Breast epithelium (tissue), 4 donors: ENCODE data around the gene SORBS2. TPM values are rescaled to one million over a fixed set of nuclear protein-coding genes. Genes with fewer than 3 reads are reported as not detected.

Source experiments
- DNase-seq, 2 donors: peaks; one replicate each; pipeline ENCODE4 v3.0.0-alpha.2; 2019; ENCODE audit warnings: low spot score in 2 of 2
- H3K27ac ChIP-seq, 2 donors: fragments of 200-600 bp; sonication (generic) in 1 of 2; one replicate each; pipeline ENCODE4 v1.5.1; 2016 to 2019; ENCODE audit warnings: mild to moderate bottlenecking in 1 of 2
- H3K27me3 ChIP-seq, 2 donors: fragments of 200-600 bp; sonication (generic) in 1 of 2; one replicate each; pipeline versions ENCODE4 v1.5.1 to v1.6.0; 2017 to 2019; ENCODE audit warnings: control low read depth in 1 of 2, mild to moderate bottlenecking in 1 of 2
- H3K36me3 ChIP-seq: fragments of 200-600 bp; one replicate; pipeline ENCODE4 v1.5.1; 2019
- H3K4me1 ChIP-seq, 2 donors: fragments of 200-600 bp; sonication (generic); one replicate each; pipeline ENCODE4 v1.5.1; 2016 to 2019; ENCODE audit warnings: control low read depth in 1 of 2
- H3K4me3 ChIP-seq, 3 donors: fragments of 200-600 bp; sonication (generic); 1 replicate in 2 of 3; 2 replicates in 1 of 3; pipeline ENCODE4 v1.5.1; 2016 to 2019; ENCODE audit warnings: mild to moderate bottlenecking in 3 of 3, moderate library complexity in 2 of 3
- H3K9me3 ChIP-seq, 2 donors: fragments of 200-600 bp; sonication (generic) in 1 of 2; one replicate each; pipeline ENCODE4 v1.5.1; 2016 to 2019; ENCODE audit warnings: control low read depth in 1 of 2
- POLR2A ChIP-seq: fragments of 450-650 bp; IDR thresholded peaks from one replicate; pipeline ENCODE4 v1.6.1; 2016; ENCODE audit warnings: antibody characterized with exemption, mild to moderate bottlenecking, moderate library complexity
- POLR2AphosphoS5 ChIP-seq, 3 donors: sonication (generic); formaldehyde crosslinking; IDR thresholded peaks; one replicate each; pipeline ENCODE4 v1.6.1; 2017; ENCODE audit warnings: antibody characterized with exemption in 3 of 3
- intact Hi-C: fragments of 100-400 bp; cut with DNase I; formaldehyde crosslinking; loops from one replicate; pipeline ENCODE4 v1.15.1; 2023; ENCODE audit warnings: low total_unique reads
- total RNA-seq, 3 donors: library from RNA; depleted of rRNA; stranded (reverse); fragments of >200 nt; gene quantifications; one replicate each; pipeline ENCODE4 v1.1.0, GENCODE V29; 2016
- TF ChIP-seq, protein P1 (sequence below), 3 donors: fragments of 450-650 bp; IDR thresholded peaks; one replicate each; pipeline ENCODE4 v1.5.1; 2016 to 2017; ENCODE audit warnings: antibody characterized with exemption in 3 of 3, mild to moderate bottlenecking in 3 of 3, moderate library complexity in 3 of 3

Gene SORBS2
- total RNA-seq, 3 donors from 2014 or later = 21.8 to 132 (median 105) TPM

DNA sequence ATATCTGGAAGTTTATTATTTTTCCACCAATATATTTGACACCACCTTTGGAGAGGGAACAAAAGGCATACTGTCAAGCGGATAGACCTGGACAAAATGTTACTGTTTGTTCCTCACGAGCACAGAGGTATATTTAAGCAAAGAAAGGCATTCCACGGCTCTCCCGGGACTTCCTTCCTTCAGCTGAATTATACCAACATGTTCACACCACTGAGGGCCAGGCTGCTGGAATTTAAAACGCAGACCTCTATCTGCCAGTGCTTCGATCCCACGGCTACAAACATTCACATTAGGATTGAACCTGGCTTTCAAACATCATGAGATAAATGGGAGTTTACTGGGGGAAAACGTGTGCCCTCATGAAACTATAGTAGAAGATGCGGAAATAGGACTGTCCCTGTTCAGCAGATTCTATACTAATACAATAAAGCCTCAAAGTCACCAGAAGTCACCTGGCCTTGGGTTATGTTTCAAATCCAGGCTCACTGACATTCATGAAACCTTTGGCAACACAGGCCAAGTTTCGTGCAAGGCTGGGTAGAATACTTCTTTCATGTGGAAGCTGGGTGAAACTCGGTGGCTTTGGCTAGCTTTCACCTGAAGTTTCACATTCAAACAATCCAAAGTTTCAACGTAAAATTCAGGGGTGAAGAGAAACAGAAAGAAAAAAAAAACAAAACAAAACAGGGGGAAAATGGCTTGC lies 39.5 kb downstream of the SORBS2 start:
- H3K27ac ChIP-seq = peak overlapping the region; percentile 84 to 87
- DNase-seq = no peak
- no peaks in the 10 kb centered on the region for H3K27me3 ChIP-seq
- peaks cover 0 to 6% of the 10 kb centered on the region in 2 donors for H3K9me3 ChIP-seq
- intact Hi-C loops = no loop called here
- H3K4me1 ChIP-seq = no peaks in the 10 kb centered on the region
- peak overlapping the region in 2 of 3 donors; percentile 40 to 54 for H3K4me3 ChIP-seq
- TF ChIP-seq POLR2AphosphoS5 (IDR thresholded peaks at IDR 0.05) (no peak), POLR2A (no peak)
- TF ChIP-seq, protein P1, sequence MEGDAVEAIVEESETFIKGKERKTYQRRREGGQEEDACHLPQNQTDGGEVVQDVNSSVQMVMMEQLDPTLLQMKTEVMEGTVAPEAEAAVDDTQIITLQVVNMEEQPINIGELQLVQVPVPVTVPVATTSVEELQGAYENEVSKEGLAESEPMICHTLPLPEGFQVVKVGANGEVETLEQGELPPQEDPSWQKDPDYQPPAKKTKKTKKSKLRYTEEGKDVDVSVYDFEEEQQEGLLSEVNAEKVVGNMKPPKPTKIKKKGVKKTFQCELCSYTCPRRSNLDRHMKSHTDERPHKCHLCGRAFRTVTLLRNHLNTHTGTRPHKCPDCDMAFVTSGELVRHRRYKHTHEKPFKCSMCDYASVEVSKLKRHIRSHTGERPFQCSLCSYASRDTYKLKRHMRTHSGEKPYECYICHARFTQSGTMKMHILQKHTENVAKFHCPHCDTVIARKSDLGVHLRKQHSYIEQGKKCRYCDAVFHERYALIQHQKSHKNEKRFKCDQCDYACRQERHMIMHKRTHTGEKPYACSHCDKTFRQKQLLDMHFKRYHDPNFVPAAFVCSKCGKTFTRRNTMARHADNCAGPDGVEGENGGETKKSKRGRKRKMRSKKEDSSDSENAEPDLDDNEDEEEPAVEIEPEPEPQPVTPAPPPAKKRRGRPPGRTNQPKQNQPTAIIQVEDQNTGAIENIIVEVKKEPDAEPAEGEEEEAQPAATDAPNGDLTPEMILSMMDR (IDR thresholded peaks at IDR 0.05) = no peak
- H3K36me3 ChIP-seq = no peaks in the 10 kb centered on the region

- Histone ChIP-seq H3K4me1 (no peaks in the 10 kb centered on the region), H3K4me3 (peak overlapping the region in 2 of 3 donors; percentile 40 to 54), H3K27me3 (no peaks in the 10 kb centered on the region), H3K36me3 (no peaks in the 10 kb centered on the region), H3K27ac (peak overlapping the region; percentile 84 to 87), H3K9me3 (peaks cover 0 to 6% of the 10 kb centered on the region in 2 donors)
- TF ChIP-seq POLR2AphosphoS5 (IDR thresholded peaks at IDR 0.05) (no peak), POLR2A (no peak)
- TF ChIP-seq, protein P1 (IDR thresholded peaks at IDR 0.05) = no peak
- no peak for DNase-seq
- intact Hi-C loops = no loop called here
These were observed 40.1 kb downstream of the SORBS2 start for GRCh38 chr4:185771711-185772390.

GRCh38 chr4:185767528-185767927 lies 44.5 kb downstream of the SORBS2 start:
- Histone ChIP-seq H3K9me3 (peaks cover 0 to 6% of the 10 kb centered on the region in 2 donors), H3K4me1 (no peaks in the 10 kb centered on the region), H3K4me3 (no peak overlapping the region), H3K36me3 (no peaks in the 10 kb centered on the region), H3K27me3 (no peaks in the 10 kb centered on the region), H3K27ac (no peak overlapping the region)
- DNase-seq = no peak
- no peak for TF ChIP-seq POLR2A
- TF ChIP-seq, protein P1 (IDR thresholded peaks at IDR 0.05) = no peak
- no peak for TF ChIP-seq POLR2AphosphoS5 (IDR thresholded peaks at IDR 0.05)
- intact Hi-C loops = no loop called here

GRCh38 chr4:185764876-185765275 lies 47.1 kb downstream of the SORBS2 start:
- no peaks in the 10 kb centered on the region for H3K4me1 ChIP-seq
- no peak overlapping the region for H3K27ac ChIP-seq
- no peak for DNase-seq
- no peaks in the 10 kb centered on the region for H3K36me3 ChIP-seq
- H3K27me3 ChIP-seq = no peaks in the 10 kb centered on the region
- H3K4me3 ChIP-seq = no peak overlapping the region
- TF ChIP-seq, protein P1 (IDR thresholded peaks at IDR 0.05) = no peak
- TF ChIP-seq POLR2A (no peak), POLR2AphosphoS5 (IDR thresholded peaks at IDR 0.05) (no peak)
- H3K9me3 ChIP-seq = peaks cover 0 to 1% of the 10 kb centered on the region in 2 donors
- intact Hi-C loops = no loop called here
